Osteocyte (in vitro differentiated cells): ENCODE results near the gene MTSS2. TPM values are rescaled to one million over a fixed set of nuclear protein-coding genes. Genes with fewer than 3 reads are reported as not detected.

Experiments
- DNase-seq: peaks from one replicate; pipeline ENCODE4 v3.0.0; 2021; ENCODE audit warnings: mixed read lengths; ENCODE audit not compliant: unreplicated experiment; ENCODE audit errors: extremely low spot score
- H3K27ac Mint-ChIP-seq: one replicate; pipeline ENCODE4 v1.8.0; 2021; ENCODE audit warnings: mild to moderate bottlenecking, mixed read lengths; ENCODE audit not compliant: unreplicated experiment
- H3K27me3 Mint-ChIP-seq: one replicate; pipeline ENCODE4 v1.8.0; 2021; ENCODE audit warnings: mixed read lengths; ENCODE audit not compliant: unreplicated experiment
- H3K36me3 Mint-ChIP-seq: one replicate; pipeline ENCODE4 v1.8.0; 2021; ENCODE audit warnings: mixed read lengths; ENCODE audit not compliant: unreplicated experiment
- H3K4me1 Mint-ChIP-seq: one replicate; pipeline ENCODE4 v1.8.0; 2021; ENCODE audit warnings: mixed read lengths; ENCODE audit not compliant: unreplicated experiment
- H3K4me3 Mint-ChIP-seq: one replicate; pipeline ENCODE4 v1.8.0; 2021; ENCODE audit warnings: mild to moderate bottlenecking, moderate library complexity, mixed read lengths; ENCODE audit not compliant: unreplicated experiment
- H3K9me3 Mint-ChIP-seq: one replicate; pipeline ENCODE4 v1.8.0; 2021; ENCODE audit warnings: mixed read lengths; ENCODE audit not compliant: unreplicated experiment
- total RNA-seq: library from RNA; stranded (reverse); gene quantifications from 2 replicates; pipeline ENCODE4 v1.2.1, GENCODE V29; 2021
- TF ChIP-seq, protein P1 (sequence below): fragments of 200-600 bp; sonication (generic); IDR thresholded peaks from 2 replicates; pipeline ENCODE4 v1.5.0; 2021; ENCODE audit warnings: antibody characterized with exemption, mild to moderate bottlenecking, moderate library complexity

MTSS2 gene
- total RNA-seq, 1 donor from 2014 or later = 156 TPM

DNA sequence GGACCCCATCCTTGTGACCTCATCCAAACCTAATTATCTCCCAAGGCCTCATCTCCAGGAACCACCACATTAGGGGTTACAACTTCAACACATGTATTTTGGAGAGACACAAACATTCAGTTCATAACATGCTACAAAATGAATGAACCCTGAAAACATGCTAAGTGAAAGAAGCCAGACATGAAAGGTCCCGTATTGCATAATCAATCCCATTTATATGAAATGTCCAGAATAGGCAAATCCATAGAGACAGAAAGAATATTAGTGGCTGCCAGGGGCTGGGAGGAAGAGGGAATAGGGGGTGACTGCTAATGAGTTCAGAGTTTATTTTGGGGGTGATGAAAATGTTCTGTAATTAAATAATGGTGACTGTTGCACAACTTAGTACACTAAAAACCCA is 43.2 kb downstream of the MTSS2 start:
- no peak overlapping the region for H3K27ac Mint-ChIP-seq
- no peaks in the 10 kb centered on the region for H3K36me3 Mint-ChIP-seq
- TF ChIP-seq, protein P1, sequence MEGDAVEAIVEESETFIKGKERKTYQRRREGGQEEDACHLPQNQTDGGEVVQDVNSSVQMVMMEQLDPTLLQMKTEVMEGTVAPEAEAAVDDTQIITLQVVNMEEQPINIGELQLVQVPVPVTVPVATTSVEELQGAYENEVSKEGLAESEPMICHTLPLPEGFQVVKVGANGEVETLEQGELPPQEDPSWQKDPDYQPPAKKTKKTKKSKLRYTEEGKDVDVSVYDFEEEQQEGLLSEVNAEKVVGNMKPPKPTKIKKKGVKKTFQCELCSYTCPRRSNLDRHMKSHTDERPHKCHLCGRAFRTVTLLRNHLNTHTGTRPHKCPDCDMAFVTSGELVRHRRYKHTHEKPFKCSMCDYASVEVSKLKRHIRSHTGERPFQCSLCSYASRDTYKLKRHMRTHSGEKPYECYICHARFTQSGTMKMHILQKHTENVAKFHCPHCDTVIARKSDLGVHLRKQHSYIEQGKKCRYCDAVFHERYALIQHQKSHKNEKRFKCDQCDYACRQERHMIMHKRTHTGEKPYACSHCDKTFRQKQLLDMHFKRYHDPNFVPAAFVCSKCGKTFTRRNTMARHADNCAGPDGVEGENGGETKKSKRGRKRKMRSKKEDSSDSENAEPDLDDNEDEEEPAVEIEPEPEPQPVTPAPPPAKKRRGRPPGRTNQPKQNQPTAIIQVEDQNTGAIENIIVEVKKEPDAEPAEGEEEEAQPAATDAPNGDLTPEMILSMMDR = no peak
- no peak for DNase-seq
- H3K4me3 Mint-ChIP-seq = no peak overlapping the region
- H3K27me3 Mint-ChIP-seq = no peaks in the 10 kb centered on the region
- peaks cover 36% of the 10 kb centered on the region for H3K4me1 Mint-ChIP-seq
- H3K9me3 Mint-ChIP-seq = no peaks in the 10 kb centered on the region

DNA sequence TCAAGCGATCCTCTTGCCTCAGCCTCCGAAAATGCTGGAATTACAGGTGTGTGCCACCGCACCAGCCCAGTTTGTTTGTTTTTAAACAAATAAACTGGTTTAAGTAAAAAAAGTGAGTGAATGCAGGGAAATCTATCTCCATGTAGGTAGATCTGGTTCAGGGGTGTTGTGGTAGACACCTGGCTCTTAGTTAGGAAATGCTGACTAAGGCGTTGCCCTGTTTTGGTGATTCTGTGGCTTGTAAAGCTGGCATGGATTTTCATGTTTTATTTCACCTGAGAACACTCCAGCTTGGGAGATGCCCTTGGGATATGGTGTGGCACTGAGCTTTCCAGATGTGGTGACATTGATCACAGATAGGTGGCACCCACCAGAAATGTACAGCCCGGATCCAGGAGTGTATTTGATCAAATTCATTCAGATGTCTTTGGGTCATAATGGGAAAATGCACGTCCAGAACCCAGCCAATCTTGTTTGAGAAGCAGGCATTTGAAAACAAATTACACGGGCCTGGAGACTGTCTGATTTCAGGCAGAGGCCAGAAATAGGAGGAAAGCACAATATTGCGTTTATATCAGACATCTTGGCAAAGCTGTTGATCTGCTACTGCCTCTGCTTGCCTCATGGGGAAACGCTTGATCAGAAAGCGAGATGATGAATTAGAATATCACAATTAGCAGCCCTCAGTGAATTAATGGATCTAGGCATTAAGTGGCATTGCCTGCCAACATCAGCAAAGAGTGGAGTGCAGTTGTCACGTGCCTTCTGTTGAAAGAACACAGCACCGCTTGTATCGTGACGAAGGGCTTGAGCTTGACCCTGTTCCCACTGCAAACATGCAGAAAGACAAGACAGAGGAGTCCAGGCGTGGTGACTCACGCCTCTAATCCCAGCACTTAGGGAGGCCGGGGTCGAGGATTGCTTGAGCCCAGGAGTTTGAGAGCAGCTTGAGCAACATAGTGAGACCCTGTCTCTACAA is 46.8 kb downstream of the MTSS2 start:
- DNase-seq = no peak
- H3K27me3 Mint-ChIP-seq = no peaks in the 10 kb centered on the region
- H3K4me3 Mint-ChIP-seq = no peak overlapping the region
- TF ChIP-seq, protein P1 = no peak
- H3K27ac Mint-ChIP-seq = peak overlapping the region; percentile 78
- H3K4me1 Mint-ChIP-seq = peaks cover 39% of the 10 kb centered on the region
- no peaks in the 10 kb centered on the region for H3K9me3 Mint-ChIP-seq
- H3K36me3 Mint-ChIP-seq = no peaks in the 10 kb centered on the region

Other genes with a start within 250 kb of the MTSS2 start
- gene ST3GAL2, start 247.0 kb downstream of the MTSS2 start, total RNA-seq = 66.5 and 67.6 TPM in 2 replicates
- gene FCSK, start 231.5 kb downstream of the MTSS2 start, total RNA-seq = 16.8 and 18.4 TPM in 2 replicates
- 69.9 and 75.8 TPM in 2 replicates for gene COG4, start 162.5 kb downstream of the MTSS2 start, total RNA-seq
- gene SF3B3, start 162.2 kb downstream of the MTSS2 start, total RNA-seq = 307 and 319 TPM in 2 replicates
- 12.7 and 14.3 TPM in 2 replicates for gene IL34, start 39.5 kb downstream of the MTSS2 start, total RNA-seq
- gene VAC14, start 115.1 kb upstream of the MTSS2 start, total RNA-seq = 44.5 and 45.3 TPM in 2 replicates